Panc1 (cell line): ENCODE data around the gene HLA-G. TPM values are rescaled to one million over a fixed set of nuclear protein-coding genes. Genes with fewer than 3 reads are reported as not detected.

ENCODE experiments used
- ATAC-seq: fragments of 200-7000 bp; cut with Tn5 transposase; 2 replicates; pipeline ENCODE4 v1.9.1; 2020; ENCODE audit warnings: mild to moderate bottlenecking, moderate library complexity
- BruUV-seq: library from RNA; stranded (reverse); fragments of 400-500 nt; replicated peaks from 2 replicates; lab custom pipeline; 2021; lab: Mats Ljungman, UMichigan
- CTCF ChIA-PET: fragments of 300-600 bp; sonication (Branson Sonifier 250); formaldehyde crosslinking; loops from one replicate; lab custom pipeline; 2022; ENCODE audit warnings: antibody characterized with exemption; lab: Charles Lee
- POLR2A ChIA-PET: fragments of 300-600 bp; sonication (Branson Sonifier 250); formaldehyde crosslinking; loops from one replicate; lab custom pipeline; 2022; ENCODE audit warnings: antibody characterized with exemption; lab: Charles Lee
- DNase-seq: peaks from one replicate; pipeline ENCODE4 v3.0.0-alpha.2; 2010; ENCODE audit warnings: low read depth, low spot score
- H3K27ac ChIP-seq: 2 replicates; pipeline ENCODE4 v1.5.1; 2011; ENCODE audit warnings: mild to moderate bottlenecking, low read length, inconsistent platforms
- H3K27me3 ChIP-seq: fragments of 200-500 bp; sonication (Bioruptor generic); 2 replicates; pipeline ENCODE4 v1.6.0; 2014; ENCODE audit warnings: low read length, inconsistent platforms; ENCODE audit not compliant: control insufficient read depth, insufficient read depth
- H3K36me3 ChIP-seq: fragments of 200-500 bp; sonication (Bioruptor generic); 2 replicates; pipeline ENCODE4 v1.5.1; 2014; ENCODE audit warnings: inconsistent platforms, mild to moderate bottlenecking, low read length, moderate library complexity; ENCODE audit not compliant: control insufficient read depth, insufficient read depth
- H3K4me1 ChIP-seq: 2 replicates; pipeline ENCODE4 v1.5.1; 2011; ENCODE audit warnings: inconsistent platforms, mild to moderate bottlenecking, low read length, moderate library complexity; ENCODE audit not compliant: control insufficient read depth, insufficient read depth
- H3K4me3 ChIP-seq, 2 experiments: 2 replicates each; pipeline ENCODE4 v1.5.1; 2011 to 2012; ENCODE audit warnings: low read depth in 2 of 2, low read length in 2 of 2, mild to moderate bottlenecking in 2 of 2, inconsistent platforms in 1 of 2, moderate library complexity in 1 of 2
- H3K9me3 ChIP-seq: fragments of 200-500 bp; sonication (Bioruptor generic); 2 replicates; pipeline ENCODE4 v1.5.1; 2014; ENCODE audit warnings: low read depth, mild to moderate bottlenecking, inconsistent platforms, low read length, moderate library complexity; ENCODE audit not compliant: control insufficient read depth, insufficient read depth
- CTCF ChIP-seq: fragments of 450-650 bp; IDR thresholded peaks from 2 replicates; pipeline ENCODE4 v1.5.1; 2017; ENCODE audit warnings: mild to moderate bottlenecking
- POLR2AphosphoS5 ChIP-seq: IDR thresholded peaks from 2 replicates; pipeline ENCODE4 v1.6.1; 2012; ENCODE audit warnings: mild to moderate bottlenecking, low read depth, low read length, moderate library complexity
- REST ChIP-seq, 2 experiments: IDR thresholded peaks; 2 replicates each; pipeline ENCODE4 v1.6.1; 2011 to 2012; ENCODE audit warnings: low read depth in 2 of 2, control low read depth in 1 of 2, low read length in 1 of 2, mild to moderate bottlenecking in 1 of 2, moderate library complexity in 1 of 2; ENCODE audit not compliant: insufficient read depth in 1 of 2
- SIN3A ChIP-seq: IDR thresholded peaks from 2 replicates; pipeline ENCODE4 v1.6.1; 2012; ENCODE audit warnings: low read depth, mild to moderate bottlenecking, low read length, moderate library complexity, borderline replicate concordance; ENCODE audit not compliant: insufficient read depth
- TCF7L2 ChIP-seq: IDR thresholded peaks from 2 replicates; pipeline ENCODE4 v1.6.1; 2011; ENCODE audit warnings: mild to moderate bottlenecking, low read depth, low read length, inconsistent platforms
- in situ Hi-C: cut with HindIII; loops from 2 replicates; pipeline ENCODE4 v1.10.0; 2016; ENCODE audit warnings: low sequenced_read_pairs, low pct_unique_long_range_greater_than_20kb
- intact Hi-C: fragments of 100-400 bp; cut with micrococcal nuclease; formaldehyde crosslinking; loops from one replicate; pipeline ENCODE4 v1.10.0; 2022; ENCODE audit not compliant: unreplicated experiment
- total RNA-seq: library from RNA; stranded (reverse); gene quantifications from one replicate; pipeline ENCODE4 v1.2.1, GENCODE V29; 2021; ENCODE audit not compliant: unreplicated experiment

Gene HLA-G
- total RNA-seq, 1 experiment from 2014 or later: 0.62 TPM

- TF ChIP-seq CTCF: no peak
- no peak for TF ChIP-seq REST (IDR thresholded peaks at IDR 0.05; ENCODE audit: insufficient read depth in 1 of 2, low read depth in 2 of 2, low read length in 1 of 2)
- no peak for TF ChIP-seq SIN3A
- no peak for TF ChIP-seq TCF7L2
- TF ChIP-seq POLR2AphosphoS5: no peak
- intact Hi-C loops (no loop called here), in situ Hi-C loops (no loop called here)
- CTCF ChIA-PET: interaction anchor here (1.2 kb wide), 1 partner anchor 34 kb away, joined by 3 read pairs; no protein-coding TSS in a partner anchor
- Histone ChIP-seq H3K27me3 (peaks cover 5% of the 10 kb centered on the region; the same call in 1 of the 2 replicates), H3K4me1 (no peaks in the 10 kb centered on the region), H3K4me3 (no peak overlapping the region), H3K9me3 (no peaks in the 10 kb centered on the region), H3K36me3 (no peaks in the 10 kb centered on the region), H3K27ac (no peak overlapping the region)
- POLR2A ChIA-PET: no interaction called here
- no TSS peak for BruUV-seq
- no peak for DNase-seq
- ATAC-seq: no peak
These were observed 27.4 kb upstream of the HLA-G start for GRCh38 chr6:29800254-29800653.

DNA sequence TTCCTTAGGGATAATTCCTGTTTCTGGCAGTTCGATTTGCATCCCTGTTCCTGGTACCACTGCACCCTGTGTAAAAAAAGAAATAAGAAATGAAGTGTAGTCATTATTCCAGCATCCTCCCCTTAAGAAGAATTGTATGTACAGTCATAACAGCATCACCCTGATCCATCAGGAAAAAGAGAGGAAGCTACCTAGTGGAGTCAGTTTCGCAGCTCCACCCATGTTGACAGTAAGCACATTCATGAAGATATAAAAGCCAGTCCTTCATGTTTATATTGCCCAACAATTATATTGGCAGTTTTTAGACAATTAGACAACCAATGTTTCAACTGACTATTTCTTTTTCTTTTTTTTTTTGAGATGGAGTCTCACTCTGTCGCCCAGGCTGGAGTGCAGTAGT is 21.2 kb upstream of the HLA-G start:
- no peaks in the 10 kb centered on the region for H3K36me3 ChIP-seq
- ChIA-PET POLR2A (no interaction called here), CTCF (no interaction called here)
- H3K9me3 ChIP-seq: no peaks in the 10 kb centered on the region
- TF ChIP-seq TCF7L2 (no peak), REST (IDR thresholded peaks at IDR 0.05; ENCODE audit: insufficient read depth in 1 of 2, low read depth in 2 of 2, low read length in 1 of 2) (no peak), CTCF (no peak), SIN3A (no peak), POLR2AphosphoS5 (no peak)
- DNase-seq (no peak), ATAC-seq (no peak)
- no TSS peak for BruUV-seq
- in situ Hi-C loops: no loop called here
- no peaks in the 10 kb centered on the region for H3K4me1 ChIP-seq
- no peak overlapping the region for H3K4me3 ChIP-seq
- H3K27ac ChIP-seq: no peak overlapping the region
- H3K27me3 ChIP-seq: peaks cover 25% of the 10 kb centered on the region
- intact Hi-C loops: no loop called here
